Activated CD8-positive, alpha-beta memory T cell treated with anti-CD3 and anti-CD28 coated beads, Interleukin-2, amount 10 ng/mL, durations not matched to agents 7 days and 5 days (primary cell): ENCODE data around the gene RNPEP. TPM values are rescaled to one million over a fixed set of nuclear protein-coding genes. Genes with fewer than 3 reads are reported as not detected.

ENCODE experiments used
- ATAC-seq: fragments of 150-1000 bp; cut with Tn5 transposase; one replicate; pipeline ENCODE4 v1.10.0; 2021; ENCODE audit warnings: moderate library complexity
- CTCF ChIA-PET: fragments of 350-600 bp; sonication (Branson Sonifier 250); formaldehyde crosslinking; loops from one replicate; lab custom pipeline; 2021; ENCODE audit warnings: antibody characterized with exemption; lab: Charles Lee
- DNase-seq: peaks from one replicate; pipeline ENCODE4 v3.0.0-alpha.2; 2020
- H3K27ac Mint-ChIP-seq: one replicate; pipeline ENCODE4 v1.8.0; 2021; ENCODE audit warnings: mild to moderate bottlenecking, mixed read lengths
- H3K27me3 Mint-ChIP-seq: one replicate; pipeline ENCODE4 v1.8.0; 2021; ENCODE audit warnings: mixed read lengths
- H3K36me3 Mint-ChIP-seq: one replicate; pipeline ENCODE4 v1.8.0; 2021; ENCODE audit warnings: mild to moderate bottlenecking, mixed read lengths
- H3K4me1 Mint-ChIP-seq: one replicate; pipeline ENCODE4 v1.8.0; 2021; ENCODE audit warnings: mixed read lengths
- H3K4me3 Mint-ChIP-seq: one replicate; pipeline ENCODE4 v1.8.0; 2021; ENCODE audit warnings: mild to moderate bottlenecking, moderate library complexity, mixed read lengths
- H3K9me3 Mint-ChIP-seq: one replicate; pipeline ENCODE4 v1.8.0; 2022; ENCODE audit warnings: low read depth, mixed read lengths
- total RNA-seq, 2 experiments: library from RNA; stranded (reverse); gene quantifications; one replicate each; pipeline ENCODE4 v1.2.3, GENCODE V29; 2021

Gene RNPEP
- total RNA-seq, 2 experiments from 2014 or later: 38.3 to 40.4 TPM

- H3K9me3 Mint-ChIP-seq: no peaks in the 10 kb centered on the region
- peaks cover 2% of the 10 kb centered on the region for H3K36me3 Mint-ChIP-seq
- no peaks in the 10 kb centered on the region for H3K27me3 Mint-ChIP-seq
- H3K4me1 Mint-ChIP-seq: no peaks in the 10 kb centered on the region
- DNase-seq: no peak
- ATAC-seq: no peak
- CTCF ChIA-PET: interaction anchor here (0.5 to 2.9 kb wide), 4 partner anchors 7 to 128 kb away, joined by 3 to 17 read pairs (median 6); no protein-coding TSS in a partner anchor
- no peak overlapping the region for H3K27ac Mint-ChIP-seq
- no peak overlapping the region for H3K4me3 Mint-ChIP-seq
Measured at GRCh38 chr1:202007304-202007703, 24.9 kb downstream of the RNPEP start.

- Mint-ChIP-seq H3K27me3 (no peaks in the 10 kb centered on the region), H3K4me1 (no peaks in the 10 kb centered on the region), H3K9me3 (no peaks in the 10 kb centered on the region), H3K36me3 (peaks cover 2% of the 10 kb centered on the region), H3K4me3 (no peak overlapping the region), H3K27ac (no peak overlapping the region)
- ATAC-seq (no peak), DNase-seq (no peak)
- CTCF ChIA-PET: interaction anchor here (0.5 to 2.9 kb wide), 7 partner anchors 8 to 127 kb away, joined by 3 to 17 read pairs (median 4); no protein-coding TSS in a partner anchor
Measured at GRCh38 chr1:202007805-202008489, 25.5 kb downstream of the RNPEP start.

- H3K36me3 Mint-ChIP-seq: peaks cover under 1% of the 10 kb centered on the region
- H3K4me1 Mint-ChIP-seq: no peaks in the 10 kb centered on the region
- H3K27ac Mint-ChIP-seq: no peak overlapping the region
- ATAC-seq (peak; percentile 77), DNase-seq (peak; percentile 70)
- CTCF ChIA-PET: interaction anchor here (0.6 to 4.3 kb wide), 11 partner anchors 8 to 126 kb away, joined by 3 to 20 read pairs (median 4); no protein-coding TSS in a partner anchor
- no peaks in the 10 kb centered on the region for H3K27me3 Mint-ChIP-seq
- H3K9me3 Mint-ChIP-seq: no peaks in the 10 kb centered on the region
- no peak overlapping the region for H3K4me3 Mint-ChIP-seq
Measured at GRCh38 chr1:202009326-202010179, 27.1 kb downstream of the RNPEP start.

GRCh38 chr1:202010180-202011015, 27.9 kb downstream of the RNPEP start, which contains the start of gene ELF3:
ELF3 (plus strand) TSS chr1:202010587; CDS start chr1:202011137, 550 bp downstream.
- Mint-ChIP-seq H3K27ac (peak within 1 kb of the TSS; percentile 40), H3K9me3 (no peaks in the 10 kb centered on the region), H3K27me3 (no peaks in the 10 kb centered on the region), H3K36me3 (no peaks in the 10 kb centered on the region), H3K4me3 (no peak within 1 kb of the TSS), H3K4me1 (no peaks in the 10 kb centered on the region)
- CTCF ChIA-PET: interaction anchor here (0.7 to 4.3 kb wide), 5 partner anchors 10 to 121 kb away, joined by 3 to 20 read pairs (median 4); no protein-coding TSS in a partner anchor
- ATAC-seq: no peak
- DNase-seq: no peak

GRCh38 chr1:202011994-202012393, 29.5 kb downstream of the RNPEP start:
- Mint-ChIP-seq H3K27me3 (peaks cover 2% of the 10 kb centered on the region), H3K9me3 (no peaks in the 10 kb centered on the region), H3K4me1 (no peaks in the 10 kb centered on the region), H3K36me3 (no peaks in the 10 kb centered on the region), H3K4me3 (no peak overlapping the region), H3K27ac (no peak overlapping the region)
- no peak for DNase-seq
- CTCF ChIA-PET: interaction anchor here (0.8 to 4.3 kb wide), 4 partner anchors 12 to 123 kb away, joined by 3 to 20 read pairs (median 4); no protein-coding TSS in a partner anchor
- no peak for ATAC-seq

GRCh38 chr1:202012544-202013478, 30.4 kb downstream of the RNPEP start:
- ATAC-seq: no peak
- Mint-ChIP-seq H3K36me3 (no peaks in the 10 kb centered on the region), H3K9me3 (no peaks in the 10 kb centered on the region), H3K27me3 (peaks cover 4% of the 10 kb centered on the region), H3K4me1 (no peaks in the 10 kb centered on the region), H3K4me3 (no peak overlapping the region), H3K27ac (no peak overlapping the region)
- CTCF ChIA-PET: interaction anchor here (0.8 to 4.3 kb wide), 3 partner anchors 13 to 117 kb away, joined by 3 to 20 read pairs (median 4); no protein-coding TSS in a partner anchor
- DNase-seq: no peak

GRCh38 chr1:202013603-202014002, 31.2 kb downstream of the RNPEP start:
- no peak for ATAC-seq
- no peak for DNase-seq
- Mint-ChIP-seq H3K27me3 (peaks cover 4% of the 10 kb centered on the region), H3K4me3 (no peak overlapping the region), H3K27ac (no peak overlapping the region), H3K4me1 (no peaks in the 10 kb centered on the region), H3K36me3 (no peaks in the 10 kb centered on the region), H3K9me3 (no peaks in the 10 kb centered on the region)
- CTCF ChIA-PET: interaction anchor here (0.6 to 4.3 kb wide), 2 partner anchors 13 to 1492 kb away, joined by 3 to 20 read pairs; no protein-coding TSS in a partner anchor

GRCh38 chr1:202014060-202014459, 31.6 kb downstream of the RNPEP start:
- H3K36me3 Mint-ChIP-seq: no peaks in the 10 kb centered on the region
- peaks cover 4% of the 10 kb centered on the region for H3K27me3 Mint-ChIP-seq
- no peak for ATAC-seq
- CTCF ChIA-PET: interaction anchor here (0.6 to 4.3 kb wide), 2 partner anchors 14 to 1492 kb away, joined by 3 to 20 read pairs; no protein-coding TSS in a partner anchor
- no peak overlapping the region for H3K27ac Mint-ChIP-seq
- peaks cover 4% of the 10 kb centered on the region for H3K4me1 Mint-ChIP-seq
- H3K4me3 Mint-ChIP-seq: no peak overlapping the region
- H3K9me3 Mint-ChIP-seq: no peaks in the 10 kb centered on the region
- DNase-seq: no peak

- peaks cover 4% of the 10 kb centered on the region for H3K27me3 Mint-ChIP-seq
- H3K9me3 Mint-ChIP-seq: no peaks in the 10 kb centered on the region
- H3K4me1 Mint-ChIP-seq: peaks cover 5% of the 10 kb centered on the region
- no peak for DNase-seq
- no peak overlapping the region for H3K27ac Mint-ChIP-seq
- H3K36me3 Mint-ChIP-seq: no peaks in the 10 kb centered on the region
- CTCF ChIA-PET: interaction anchor here (0.9 to 1.2 kb wide), 2 partner anchors 16 to 178 kb away, joined by 3 read pairs; no protein-coding TSS in a partner anchor
- H3K4me3 Mint-ChIP-seq: no peak overlapping the region
- no peak for ATAC-seq
Measured at GRCh38 chr1:202014915-202015661, 32.6 kb downstream of the RNPEP start.

- H3K4me3 Mint-ChIP-seq: no peak overlapping the region
- no peak for ATAC-seq
- peaks cover 4% of the 10 kb centered on the region for H3K27me3 Mint-ChIP-seq
- peaks cover 5% of the 10 kb centered on the region for H3K4me1 Mint-ChIP-seq
- no peaks in the 10 kb centered on the region for H3K36me3 Mint-ChIP-seq
- no peak overlapping the region for H3K27ac Mint-ChIP-seq
- CTCF ChIA-PET: interaction anchor here (0.9 to 1.2 kb wide), 3 partner anchors 14 to 177 kb away, joined by 3 read pairs; no protein-coding TSS in a partner anchor
- H3K9me3 Mint-ChIP-seq: no peaks in the 10 kb centered on the region
- no peak for DNase-seq
Measured at GRCh38 chr1:202015662-202015937, 33.2 kb downstream of the RNPEP start.
